ENCODE measurements around the gene WDR33.

Gene WDR33

DNA sequence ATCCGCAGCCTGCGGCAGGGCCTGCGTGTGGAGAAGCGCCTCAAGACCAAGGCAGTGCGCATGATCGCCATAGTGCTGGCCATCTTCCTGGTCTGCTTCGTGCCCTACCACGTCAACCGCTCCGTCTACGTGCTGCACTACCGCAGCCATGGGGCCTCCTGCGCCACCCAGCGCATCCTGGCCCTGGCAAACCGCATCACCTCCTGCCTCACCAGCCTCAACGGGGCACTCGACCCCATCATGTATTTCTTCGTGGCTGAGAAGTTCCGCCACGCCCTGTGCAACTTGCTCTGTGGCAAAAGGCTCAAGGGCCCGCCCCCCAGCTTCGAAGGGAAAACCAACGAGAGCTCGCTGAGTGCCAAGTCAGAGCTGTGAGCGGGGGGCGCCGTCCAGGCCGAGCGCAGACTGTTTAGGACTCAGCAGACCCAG, 159.6 kb downstream of the WDR33 start:
- no CpG with 5 or more reads among the region's 29 CpGs for WGBS (ENCODE audit: insufficient coverage, insufficient read length)
- H3K9me3 ChIP-seq (ENCODE audit: control insufficient read depth, insufficient read depth, low read length) = no peaks in the 10 kb centered on the region
- H3K4me1 ChIP-seq (ENCODE audit: control insufficient read depth, insufficient read depth, low read length) = 0 out of 2 replicates have a peak, but pooled peaks cover 3% of the 10 kb centered on the region
- DNase-seq (ENCODE audit: low read depth, low spot score) = no peak
- no peak overlapping the region for H3K4me3 ChIP-seq (ENCODE audit: low read length)
- H3K36me3 ChIP-seq (ENCODE audit: control insufficient read depth, insufficient read depth, low read length) = no peaks in the 10 kb centered on the region
- H3K27ac ChIP-seq (ENCODE audit: low read length) = no peak overlapping the region
- H3K27me3 ChIP-seq (ENCODE audit: control insufficient read depth, insufficient read depth, low read length) = no peaks in the 10 kb centered on the region

Data from iPS DF 6.9 (cell line).